ENCODE data around the gene IQSEC1.

IQSEC1 gene

GRCh38 chr3:12967606-12968351, 105.5 kb downstream of the IQSEC1 start:
- Histone ChIP-seq H3K27ac (ENCODE audit: low read depth, low read length) (no peak overlapping the region), H3K9ac (ENCODE audit: low read length) (peak overlapping the region; percentile 79), H3K4me3 (ENCODE audit: low read depth, low read length) (peak overlapping the region; percentile 92), H3K4me1 (ENCODE audit: control insufficient read depth, insufficient read depth, low read length) (peaks cover 24% of the 10 kb centered on the region), H3K27me3 (ENCODE audit: control insufficient read depth, insufficient read depth, low read length) (peaks cover 6% of the 10 kb centered on the region; the same call in 1 of the 2 replicates), H3K9me3 (ENCODE audit: control insufficient read depth, insufficient read depth, low read depth, low read length) (no peaks in the 10 kb centered on the region), H3K36me3 (ENCODE audit: control insufficient read depth, insufficient read depth, low read length) (no peaks in the 10 kb centered on the region)

- Histone ChIP-seq H3K27me3 (ENCODE audit: control insufficient read depth, insufficient read depth, low read length) (peaks cover 6% of the 10 kb centered on the region; the same call in 1 of the 2 replicates), H3K36me3 (ENCODE audit: control insufficient read depth, insufficient read depth, low read length) (no peaks in the 10 kb centered on the region), H3K4me1 (ENCODE audit: control insufficient read depth, insufficient read depth, low read length) (peaks cover 24% of the 10 kb centered on the region), H3K27ac (ENCODE audit: low read depth, low read length) (no peak overlapping the region), H3K9ac (ENCODE audit: low read length) (peak overlapping the region; percentile 79), H3K4me3 (ENCODE audit: low read depth, low read length) (peak overlapping the region; percentile 92), H3K9me3 (ENCODE audit: control insufficient read depth, insufficient read depth, low read depth, low read length) (no peaks in the 10 kb centered on the region)
These were observed 106.2 kb downstream of the IQSEC1 start for GRCh38 chr3:12966847-12967605.

GRCh38 chr3:12965999-12966846, 107.0 kb downstream of the IQSEC1 start:
- Histone ChIP-seq H3K27me3 (ENCODE audit: control insufficient read depth, insufficient read depth, low read length) (peaks cover 6% of the 10 kb centered on the region; the same call in 1 of the 2 replicates), H3K9ac (ENCODE audit: low read length) (peak overlapping the region; percentile 79), H3K4me3 (ENCODE audit: low read depth, low read length) (peak overlapping the region; percentile 92), H3K36me3 (ENCODE audit: control insufficient read depth, insufficient read depth, low read length) (no peaks in the 10 kb centered on the region), H3K4me1 (ENCODE audit: control insufficient read depth, insufficient read depth, low read length) (peaks cover 25% of the 10 kb centered on the region), H3K9me3 (ENCODE audit: control insufficient read depth, insufficient read depth, low read depth, low read length) (no peaks in the 10 kb centered on the region), H3K27ac (ENCODE audit: low read depth, low read length) (no peak overlapping the region)

- Histone ChIP-seq H3K4me3 (ENCODE audit: low read depth, low read length) (no peak overlapping the region), H3K27me3 (ENCODE audit: control insufficient read depth, insufficient read depth, low read length) (peaks cover 6% of the 10 kb centered on the region; the same call in 1 of the 2 replicates), H3K9ac (ENCODE audit: low read length) (no peak overlapping the region), H3K36me3 (ENCODE audit: control insufficient read depth, insufficient read depth, low read length) (no peaks in the 10 kb centered on the region), H3K4me1 (ENCODE audit: control insufficient read depth, insufficient read depth, low read length) (peaks cover 37% of the 10 kb centered on the region), H3K27ac (ENCODE audit: low read depth, low read length) (no peak overlapping the region), H3K9me3 (ENCODE audit: control insufficient read depth, insufficient read depth, low read depth, low read length) (no peaks in the 10 kb centered on the region)
These were observed 108.3 kb downstream of the IQSEC1 start for GRCh38 chr3:12964711-12965612.

GRCh38 chr3:12963922-12964701, 109.1 kb downstream of the IQSEC1 start:
- H3K27me3 ChIP-seq (ENCODE audit: control insufficient read depth, insufficient read depth, low read length): peaks cover 6% of the 10 kb centered on the region; the same call in 1 of the 2 replicates
- H3K4me1 ChIP-seq (ENCODE audit: control insufficient read depth, insufficient read depth, low read length): peaks cover 43% of the 10 kb centered on the region
- no peaks in the 10 kb centered on the region for H3K9me3 ChIP-seq (ENCODE audit: control insufficient read depth, insufficient read depth, low read depth, low read length)
- no peak overlapping the region for H3K27ac ChIP-seq (ENCODE audit: low read depth, low read length)
- no peaks in the 10 kb centered on the region for H3K36me3 ChIP-seq (ENCODE audit: control insufficient read depth, insufficient read depth, low read length)
- no peak overlapping the region for H3K4me3 ChIP-seq (ENCODE audit: low read depth, low read length)
- no peak overlapping the region for H3K9ac ChIP-seq (ENCODE audit: low read length)

GRCh38 chr3:12963231-12963896, 109.9 kb downstream of the IQSEC1 start:
- H3K27me3 ChIP-seq (ENCODE audit: control insufficient read depth, insufficient read depth, low read length): peaks cover 4% of the 10 kb centered on the region; the same call in 1 of the 2 replicates
- H3K9me3 ChIP-seq (ENCODE audit: control insufficient read depth, insufficient read depth, low read depth, low read length): no peaks in the 10 kb centered on the region
- peaks cover 42% of the 10 kb centered on the region for H3K4me1 ChIP-seq (ENCODE audit: control insufficient read depth, insufficient read depth, low read length)
- no peak overlapping the region for H3K9ac ChIP-seq (ENCODE audit: low read length)
- H3K36me3 ChIP-seq (ENCODE audit: control insufficient read depth, insufficient read depth, low read length): no peaks in the 10 kb centered on the region
- H3K27ac ChIP-seq (ENCODE audit: low read depth, low read length): no peak overlapping the region
- no peak overlapping the region for H3K4me3 ChIP-seq (ENCODE audit: low read depth, low read length)

- peaks cover 36% of the 10 kb centered on the region for H3K4me1 ChIP-seq (ENCODE audit: control insufficient read depth, insufficient read depth, low read length)
- no peaks in the 10 kb centered on the region for H3K27me3 ChIP-seq (ENCODE audit: control insufficient read depth, insufficient read depth, low read length)
- H3K9ac ChIP-seq (ENCODE audit: low read length): no peak overlapping the region
- no peak overlapping the region for H3K4me3 ChIP-seq (ENCODE audit: low read depth, low read length)
- H3K36me3 ChIP-seq (ENCODE audit: control insufficient read depth, insufficient read depth, low read length): no peaks in the 10 kb centered on the region
- no peaks in the 10 kb centered on the region for H3K9me3 ChIP-seq (ENCODE audit: control insufficient read depth, insufficient read depth, low read depth, low read length)
- no peak overlapping the region for H3K27ac ChIP-seq (ENCODE audit: low read depth, low read length)
These were observed 110.9 kb downstream of the IQSEC1 start for GRCh38 chr3:12962292-12962691.

GRCh38 chr3:12961697-12962036, 111.6 kb downstream of the IQSEC1 start:
- Histone ChIP-seq H3K9me3 (ENCODE audit: control insufficient read depth, insufficient read depth, low read depth, low read length) (no peaks in the 10 kb centered on the region), H3K4me3 (ENCODE audit: low read depth, low read length) (no peak overlapping the region), H3K4me1 (ENCODE audit: control insufficient read depth, insufficient read depth, low read length) (peaks cover 33% of the 10 kb centered on the region), H3K9ac (ENCODE audit: low read length) (no peak overlapping the region), H3K27ac (ENCODE audit: low read depth, low read length) (no peak overlapping the region), H3K36me3 (ENCODE audit: control insufficient read depth, insufficient read depth, low read length) (no peaks in the 10 kb centered on the region), H3K27me3 (ENCODE audit: control insufficient read depth, insufficient read depth, low read length) (no peaks in the 10 kb centered on the region)

- no peaks in the 10 kb centered on the region for H3K36me3 ChIP-seq (ENCODE audit: control insufficient read depth, insufficient read depth, low read length)
- peaks cover 28% of the 10 kb centered on the region for H3K4me1 ChIP-seq (ENCODE audit: control insufficient read depth, insufficient read depth, low read length)
- no peak overlapping the region for H3K27ac ChIP-seq (ENCODE audit: low read depth, low read length)
- no peaks in the 10 kb centered on the region for H3K9me3 ChIP-seq (ENCODE audit: control insufficient read depth, insufficient read depth, low read depth, low read length)
- no peak overlapping the region for H3K9ac ChIP-seq (ENCODE audit: low read length)
- no peaks in the 10 kb centered on the region for H3K27me3 ChIP-seq (ENCODE audit: control insufficient read depth, insufficient read depth, low read length)
- no peak overlapping the region for H3K4me3 ChIP-seq (ENCODE audit: low read depth, low read length)
These were observed 112.1 kb downstream of the IQSEC1 start for GRCh38 chr3:12961007-12961696.
